ENCODE measurements around the gene CACNA2D2.

DNA sequence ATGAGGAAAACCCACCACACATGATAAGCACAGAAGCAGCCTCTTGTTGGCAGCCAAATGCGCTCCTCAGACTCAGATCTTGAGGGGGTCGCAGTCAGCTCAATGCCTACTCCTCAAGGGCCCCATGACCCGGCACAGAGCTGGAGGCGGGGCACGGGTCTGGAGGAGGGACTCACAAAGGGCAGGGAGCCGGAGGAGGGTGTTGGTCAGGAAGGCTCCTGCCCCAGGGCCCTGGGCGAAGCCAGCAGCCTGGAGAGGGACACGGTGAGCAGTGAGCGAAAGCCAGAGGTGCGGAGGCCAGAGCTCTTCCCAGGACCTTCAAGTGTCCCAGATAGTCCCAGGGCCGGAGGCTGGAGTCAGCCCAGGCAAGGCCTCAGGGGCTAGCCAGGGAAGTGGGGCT, 9.8 kb downstream of the CACNA2D2 start:
- TF ChIP-seq, protein P1, sequence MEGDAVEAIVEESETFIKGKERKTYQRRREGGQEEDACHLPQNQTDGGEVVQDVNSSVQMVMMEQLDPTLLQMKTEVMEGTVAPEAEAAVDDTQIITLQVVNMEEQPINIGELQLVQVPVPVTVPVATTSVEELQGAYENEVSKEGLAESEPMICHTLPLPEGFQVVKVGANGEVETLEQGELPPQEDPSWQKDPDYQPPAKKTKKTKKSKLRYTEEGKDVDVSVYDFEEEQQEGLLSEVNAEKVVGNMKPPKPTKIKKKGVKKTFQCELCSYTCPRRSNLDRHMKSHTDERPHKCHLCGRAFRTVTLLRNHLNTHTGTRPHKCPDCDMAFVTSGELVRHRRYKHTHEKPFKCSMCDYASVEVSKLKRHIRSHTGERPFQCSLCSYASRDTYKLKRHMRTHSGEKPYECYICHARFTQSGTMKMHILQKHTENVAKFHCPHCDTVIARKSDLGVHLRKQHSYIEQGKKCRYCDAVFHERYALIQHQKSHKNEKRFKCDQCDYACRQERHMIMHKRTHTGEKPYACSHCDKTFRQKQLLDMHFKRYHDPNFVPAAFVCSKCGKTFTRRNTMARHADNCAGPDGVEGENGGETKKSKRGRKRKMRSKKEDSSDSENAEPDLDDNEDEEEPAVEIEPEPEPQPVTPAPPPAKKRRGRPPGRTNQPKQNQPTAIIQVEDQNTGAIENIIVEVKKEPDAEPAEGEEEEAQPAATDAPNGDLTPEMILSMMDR (conservative IDR thresholded peaks at IDR 0.05 in 1 of 2, IDR thresholded peaks at IDR 0.05 in 1 of 2; ENCODE audit: extremely low read depth in 1 of 2, insufficient read depth in 1 of 2, low read depth in 1 of 2, low read length in 2 of 2) = no peak
- TF ChIP-seq EZH2 (IDR thresholded peaks at IDR 0.05; ENCODE audit: borderline replicate concordance, low read length) = no peak

Data from mammary epithelial cell (primary cell).